GM19035 (cell line): Measurements from ENCODE around the gene RAB34.
A peak's percentile ranks its signal among the peaks of the same experiment; 100 is the strongest.
"Not testable (repeated sequence)": the region's sequence is repeated elsewhere in the genome, so short reads cannot be mapped to it uniquely, and the experiment has no call there.

Source experiments
- ATAC-seq: cut with Tn5 transposase; IDR thresholded peaks from one replicate; pipeline ENCODE4 v1.9.1; 2021; ENCODE audit not compliant: unreplicated experiment

RAB34 gene

DNA sequence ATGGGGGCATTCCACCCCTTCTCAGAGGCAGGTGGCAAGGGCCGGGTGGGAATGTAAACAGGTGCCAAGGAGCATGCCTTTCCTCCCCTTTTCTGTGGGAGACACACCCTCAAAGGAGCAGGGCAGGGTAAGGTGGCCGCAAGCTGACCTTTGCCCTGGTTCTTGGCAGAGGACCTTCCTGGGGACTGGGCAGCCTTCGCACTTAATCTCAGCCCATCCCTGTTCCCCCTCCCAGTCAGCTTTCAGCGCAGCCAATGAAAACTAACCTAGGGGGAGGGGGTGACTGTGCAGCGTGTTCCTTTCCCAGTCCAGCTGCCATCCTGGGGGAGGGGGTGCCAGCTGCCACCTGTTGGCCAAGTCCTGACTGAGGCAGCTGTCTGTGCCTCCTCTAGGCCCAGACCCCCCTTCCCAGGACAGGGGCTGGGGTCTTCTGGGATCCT, 29.0 kb upstream of the RAB34 start:
- no peak for ATAC-seq

GRCh38 chr17:28745786-28746411, 28.2 kb upstream of the RAB34 start:
- ATAC-seq = no peak

DNA sequence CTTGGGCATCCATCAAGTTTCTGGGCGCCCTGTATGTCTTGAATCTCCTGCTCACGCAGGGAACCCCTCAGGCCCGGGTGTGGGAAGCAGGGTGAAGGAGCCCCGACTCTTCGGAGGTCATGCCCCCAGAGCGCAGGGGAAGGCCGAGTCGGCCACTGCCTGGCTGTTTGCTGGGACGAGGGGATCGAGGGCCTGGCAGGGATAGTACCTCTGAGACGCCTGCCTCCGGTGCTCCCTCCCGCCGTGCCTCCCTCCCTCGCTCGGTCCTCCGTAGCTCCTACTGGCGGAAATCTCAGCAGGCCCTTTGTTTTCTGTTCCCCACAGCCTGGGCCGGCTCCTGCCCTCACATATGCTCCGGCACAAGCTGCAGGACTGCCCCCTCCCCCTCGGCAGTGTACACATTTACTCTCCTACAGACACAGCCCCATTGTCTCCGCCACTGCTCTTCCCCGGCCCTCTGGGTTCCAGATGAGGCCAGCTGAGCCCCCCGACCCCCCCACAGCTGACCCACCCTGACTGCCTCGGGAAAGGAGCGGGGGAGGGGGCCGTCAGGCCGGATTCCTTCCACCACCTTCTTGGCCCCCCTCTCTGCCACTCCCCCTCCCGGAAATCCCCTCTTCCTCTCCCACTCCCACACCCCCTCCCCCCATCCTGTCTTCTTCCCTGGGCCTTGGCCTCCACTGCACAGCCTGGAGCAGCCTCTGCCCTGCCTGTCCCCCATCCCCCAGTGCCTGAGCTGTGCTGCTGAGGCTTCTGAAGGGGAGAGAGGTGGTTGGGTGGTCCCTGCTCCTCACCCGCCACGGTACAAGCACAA, 27.5 kb upstream of the RAB34 start:
- no peak for ATAC-seq

- ATAC-seq = peak; percentile 33
Measured at GRCh38 chr17:28744104-28744971, 26.7 kb upstream of the RAB34 start.

DNA sequence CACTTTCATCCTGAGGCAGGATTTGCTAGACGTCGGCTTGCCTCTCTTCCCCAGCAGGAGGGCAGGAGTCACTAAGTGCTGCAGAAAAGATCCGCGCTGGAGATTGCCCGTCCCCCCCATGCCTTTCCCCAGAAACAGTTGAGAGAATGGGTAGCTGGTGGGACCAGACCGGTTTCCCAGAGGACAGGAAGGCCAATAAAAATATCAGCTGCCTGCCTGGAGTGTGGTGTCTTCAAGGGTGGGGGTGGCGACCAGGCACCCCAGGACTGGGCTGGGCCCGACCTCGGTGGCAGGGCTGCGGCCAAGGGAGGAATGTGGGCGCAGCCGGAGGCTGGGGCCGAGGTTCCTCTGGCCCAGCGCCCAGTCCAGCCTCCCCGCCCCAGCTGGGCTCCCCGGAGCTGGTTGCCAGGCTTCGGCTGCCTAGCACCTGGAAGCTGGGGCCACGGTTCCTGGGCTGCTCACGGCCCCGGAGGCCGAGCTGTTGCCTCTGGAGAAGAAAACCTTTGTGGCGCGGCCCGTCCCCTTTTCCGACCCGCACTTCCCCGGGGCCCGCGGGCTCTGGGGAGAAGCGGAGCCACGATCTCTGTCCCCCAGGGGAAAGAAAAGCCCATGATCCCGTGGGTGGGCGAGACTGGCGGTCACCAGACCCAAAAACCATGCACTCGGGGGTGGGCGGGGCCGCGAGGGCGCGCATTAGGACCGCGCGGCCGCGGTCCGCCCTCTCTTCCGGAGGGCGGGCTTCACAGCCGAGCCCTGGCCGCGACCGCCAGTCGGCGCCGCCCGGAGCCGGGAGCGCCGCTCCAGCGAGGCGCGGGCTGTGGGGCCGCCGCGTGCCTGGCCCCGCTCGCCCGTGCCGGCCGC, 25.8 kb upstream of the RAB34 start, which contains the start of gene TRAF4:
Gene TRAF4, plus strand, starts transcription at position 769 of the 861 bp plus-strand sequence. CDS start 102 bp downstream, outside the sequence.
- ATAC-seq = peak; percentile 67

DNA sequence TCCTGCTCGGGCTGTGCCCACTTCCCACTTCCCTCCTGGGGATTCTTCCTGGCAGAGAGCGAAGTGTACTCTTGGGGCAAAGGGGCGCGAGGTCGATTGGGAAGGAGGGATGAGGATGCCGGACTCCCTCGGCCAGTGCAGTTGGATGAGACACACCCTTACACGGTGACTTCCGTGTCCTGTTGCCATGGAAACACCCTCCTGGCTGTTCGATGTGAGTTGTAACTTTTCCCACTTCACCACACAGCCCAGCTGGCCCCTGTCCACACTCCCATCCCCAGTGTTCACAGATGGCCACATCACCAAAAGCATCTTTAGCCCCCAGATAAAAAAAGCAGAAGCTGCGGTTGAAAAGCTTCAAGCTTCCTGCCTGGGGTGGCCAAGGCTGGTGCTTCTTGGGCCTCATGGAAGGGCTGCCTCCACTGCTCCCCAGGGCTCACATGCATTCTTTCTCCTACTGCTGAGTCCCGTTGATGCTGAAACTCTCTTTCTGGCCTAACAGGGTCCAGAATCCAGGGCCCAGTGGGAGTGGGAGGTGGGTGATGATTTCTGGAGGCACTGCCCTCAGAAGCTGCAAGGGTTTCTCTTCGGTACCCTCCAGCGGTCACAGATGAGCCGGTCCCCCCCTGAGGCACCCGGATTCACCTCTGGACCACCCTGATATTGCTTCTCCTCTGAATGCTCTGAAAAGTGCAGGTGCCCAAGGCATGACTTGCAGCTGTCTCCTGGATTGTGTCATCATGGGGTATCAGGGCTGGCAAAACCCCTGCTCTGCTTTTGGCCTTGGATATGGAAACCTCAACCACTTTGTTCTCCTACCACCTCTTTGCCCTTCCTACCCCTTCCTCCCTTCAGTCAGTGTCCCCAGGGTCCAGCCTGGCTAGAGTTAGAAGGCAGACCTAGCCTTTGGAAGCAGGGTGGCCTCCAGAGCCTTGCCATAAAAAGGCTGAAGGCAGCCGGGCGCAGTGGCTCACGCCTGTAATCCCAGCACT, 24.0 kb upstream of the RAB34 start:
- no peak for ATAC-seq

- ATAC-seq = no peak
Measured at GRCh38 chr17:28740406-28741357, 23.0 kb upstream of the RAB34 start.

- ATAC-seq = no peak
Measured at GRCh38 chr17:28738680-28739384, 21.2 kb upstream of the RAB34 start.

GRCh38 chr17:28737770-28738679, 20.4 kb upstream of the RAB34 start:
- peak; percentile 66 for ATAC-seq

DNA sequence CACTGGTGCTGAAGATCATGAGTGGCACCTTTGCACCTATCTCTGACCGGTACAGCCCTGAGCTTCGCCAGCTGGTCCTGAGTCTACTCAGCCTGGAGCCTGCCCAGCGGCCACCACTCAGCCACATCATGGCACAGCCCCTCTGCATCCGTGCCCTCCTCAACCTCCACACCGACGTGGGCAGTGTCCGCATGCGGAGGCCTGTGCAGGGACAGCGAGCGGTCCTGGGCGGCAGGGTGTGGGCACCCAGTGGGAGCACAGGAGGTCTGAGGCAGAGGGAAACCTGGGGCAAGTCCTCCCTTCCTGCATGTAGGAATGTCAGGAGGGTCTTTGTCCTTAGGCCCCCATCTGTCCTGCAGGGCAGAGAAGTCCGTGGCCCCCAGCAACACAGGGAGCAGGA, 19.6 kb upstream of the RAB34 start:
- no peak for ATAC-seq

DNA sequence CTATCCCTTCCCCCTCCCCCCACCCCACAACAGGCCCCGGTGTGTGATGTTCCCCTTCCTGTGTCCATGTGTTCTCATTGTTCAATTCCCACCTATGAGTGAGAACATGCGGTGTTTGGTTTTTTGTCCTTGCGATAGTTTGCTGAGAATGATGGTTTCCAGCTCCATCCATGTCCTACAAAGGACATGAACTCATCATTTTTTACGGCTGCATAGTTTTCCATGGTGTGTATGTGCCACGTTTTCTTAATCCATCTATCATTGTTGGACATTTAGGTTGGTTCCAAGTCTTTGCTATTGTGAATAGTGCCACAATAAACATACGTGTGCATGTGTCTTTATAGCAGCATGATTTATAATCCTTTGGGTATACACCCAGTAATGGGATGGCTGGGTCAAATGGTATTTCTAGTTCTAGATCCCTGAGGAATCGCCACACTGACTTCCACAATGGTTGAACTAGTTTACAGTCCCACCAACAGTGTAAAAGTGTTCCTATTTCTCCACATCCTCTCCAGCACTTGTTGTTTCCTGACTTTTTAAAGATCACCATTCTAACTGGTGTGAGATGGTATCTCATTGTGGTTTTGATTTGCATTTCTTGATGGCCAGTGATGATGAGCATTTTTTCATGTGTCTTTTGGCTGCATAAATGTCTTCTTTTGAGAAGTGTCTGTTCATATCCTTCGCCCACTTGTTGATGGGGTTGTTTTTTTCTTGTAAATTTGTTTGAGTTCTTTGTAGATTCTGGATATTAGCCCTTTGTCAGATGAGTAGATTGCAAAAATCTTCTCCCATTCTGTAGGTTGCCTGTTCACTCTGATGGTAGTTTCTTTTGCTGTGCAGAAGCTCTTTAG, 18.5 kb upstream of the RAB34 start:
- not testable (repeated sequence) for ATAC-seq

DNA sequence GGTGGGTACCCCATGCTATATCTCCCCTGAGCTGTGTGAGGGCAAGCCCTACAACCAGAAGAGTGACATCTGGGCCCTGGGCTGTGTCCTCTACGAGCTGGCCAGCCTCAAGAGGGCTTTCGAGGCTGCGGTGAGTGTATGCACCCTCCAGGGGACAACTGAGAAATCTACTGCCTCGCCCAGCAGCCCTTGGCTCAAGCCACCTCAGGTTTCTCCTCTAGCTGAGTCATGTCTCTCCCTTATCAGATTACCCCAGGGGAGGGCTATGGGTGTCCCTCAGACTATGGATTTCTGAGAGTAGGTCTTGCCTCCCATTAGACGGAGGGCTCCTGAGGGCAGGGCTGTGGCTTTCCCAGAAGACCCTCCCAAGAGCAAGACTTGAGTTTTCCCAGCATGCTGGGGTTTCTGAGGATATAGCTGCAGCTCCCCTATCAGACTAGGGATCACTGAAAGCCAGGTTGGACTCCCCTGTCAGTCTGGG, 17.6 kb upstream of the RAB34 start:
- no peak for ATAC-seq

DNA sequence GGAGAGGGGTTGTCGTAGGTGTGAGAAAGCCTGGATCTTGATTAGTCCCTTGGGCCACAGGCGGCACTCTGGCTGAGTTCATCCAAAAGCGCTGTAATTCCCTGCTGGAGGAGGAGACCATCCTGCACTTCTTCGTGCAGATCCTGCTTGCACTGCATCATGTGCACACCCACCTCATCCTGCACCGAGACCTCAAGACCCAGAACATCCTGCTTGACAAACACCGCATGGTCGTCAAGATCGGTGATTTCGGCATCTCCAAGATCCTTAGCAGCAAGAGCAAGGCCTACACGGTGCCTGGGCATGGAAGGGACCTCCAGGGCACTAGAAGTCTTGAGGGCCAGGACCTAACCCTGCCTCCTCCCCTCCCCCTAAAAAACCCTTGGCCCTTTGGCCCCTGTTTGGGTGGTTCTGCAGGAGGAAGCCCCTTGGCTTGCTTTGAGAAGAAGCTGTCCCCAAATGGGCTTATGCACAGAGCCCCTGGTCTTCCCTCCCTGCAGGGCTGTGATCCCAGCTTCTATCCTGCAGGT, 17.1 kb upstream of the RAB34 start:
- no peak for ATAC-seq

GRCh38 chr17:28733346-28733745, 15.7 kb upstream of the RAB34 start:
- no peak for ATAC-seq

GRCh38 chr17:28729950-28730330, 12.3 kb upstream of the RAB34 start:
- ATAC-seq = no peak
